Putamen (tissue), 1 donor: ENCODE results near the gene DCTPP1.
"Not testable (repeated sequence)": the region's sequence is repeated elsewhere in the genome, so short reads cannot be mapped to it uniquely, and the experiment has no call there.

Source experiments
- DNase-seq: peaks from one replicate; pipeline ENCODE4 v3.0.0-alpha.2; 2016; ENCODE audit warnings: low spot score

Gene DCTPP1

GRCh38 chr16:30429678-30430427 is at the start of gene DCTPP1:
Gene DCTPP1 (minus strand): TSS chr16:30430030. CDS start chr16:30429980, 50 bp downstream.
- DNase-seq = peak; percentile 97

GRCh38 chr16:30478766-30479478 is 49.1 kb upstream of the DCTPP1 start:
- no peak for DNase-seq

GRCh38 chr16:30477773-30478172 is 47.9 kb upstream of the DCTPP1 start:
- not testable (repeated sequence) for DNase-seq

GRCh38 chr16:30476991-30477390 is 47.2 kb upstream of the DCTPP1 start:
- DNase-seq = no peak

- DNase-seq = no peak
Observed at GRCh38 chr16:30474684-30475083, 44.9 kb upstream of the DCTPP1 start.

GRCh38 chr16:30474074-30474452 is 44.2 kb upstream of the DCTPP1 start:
- no peak for DNase-seq

- no peak for DNase-seq
Observed at GRCh38 chr16:30473231-30474073, 43.6 kb upstream of the DCTPP1 start.

GRCh38 chr16:30472328-30472942 is 42.6 kb upstream of the DCTPP1 start, which contains the start of gene ITGAL:
Gene ITGAL (plus strand): TSS chr16:30472742. CDS start chr16:30472838, 96 bp downstream.
- peak; percentile 31 for DNase-seq

GRCh38 chr16:30470632-30470995 is 40.8 kb upstream of the DCTPP1 start:
- DNase-seq = no peak

GRCh38 chr16:30470170-30470512 is 40.3 kb upstream of the DCTPP1 start:
- no peak for DNase-seq

- no peak for DNase-seq
Observed at GRCh38 chr16:30464078-30464477, 34.2 kb upstream of the DCTPP1 start.

- not testable (repeated sequence) for DNase-seq
Observed at GRCh38 chr16:30461426-30461825, 31.6 kb upstream of the DCTPP1 start.

GRCh38 chr16:30459456-30459855 is 29.6 kb upstream of the DCTPP1 start:
- DNase-seq = no peak

GRCh38 chr16:30458561-30459394 is 28.9 kb upstream of the DCTPP1 start:
- no peak for DNase-seq

GRCh38 chr16:30457743-30458560 is 28.1 kb upstream of the DCTPP1 start:
- no peak for DNase-seq

GRCh38 chr16:30457256-30457655 is 27.4 kb upstream of the DCTPP1 start:
- DNase-seq = no peak

- DNase-seq = no peak
Observed at GRCh38 chr16:30456302-30456701, 26.5 kb upstream of the DCTPP1 start.

- DNase-seq = not testable (repeated sequence)
Observed at GRCh38 chr16:30452709-30453580, 23.1 kb upstream of the DCTPP1 start.

- DNase-seq = no peak
Observed at GRCh38 chr16:30449116-30449435, 19.2 kb upstream of the DCTPP1 start.
